GM10266 (cell line): ENCODE data around the gene POLD3.

Source experiments
- DNase-seq: peaks from one replicate; pipeline ENCODE4 v3.0.0; 2012; ENCODE audit errors: extremely low spot score
- CTCF ChIP-seq: IDR thresholded peaks from 2 replicates; pipeline ENCODE4 v1.5.1; 2012; ENCODE audit warnings: mild to moderate bottlenecking, low read depth; ENCODE audit not compliant: control insufficient read depth, insufficient read depth; ENCODE audit errors: missing control alignments

Gene POLD3

GRCh38 chr11:74627381-74627780, 35.0 kb downstream of the POLD3 start:
- no peak for TF ChIP-seq CTCF
- DNase-seq, result no peak

- no peak for TF ChIP-seq CTCF
- DNase-seq, result no peak
Observed at GRCh38 chr11:74630043-74630442, 37.7 kb downstream of the POLD3 start.

- TF ChIP-seq CTCF, result no peak
- no peak for DNase-seq
Observed at GRCh38 chr11:74633406-74634393, 41.3 kb downstream of the POLD3 start.

- no peak for DNase-seq
- no peak for TF ChIP-seq CTCF
Observed at GRCh38 chr11:74634537-74634936, 42.2 kb downstream of the POLD3 start.

GRCh38 chr11:74636630-74637184, 44.3 kb downstream of the POLD3 start:
- TF ChIP-seq CTCF, result no peak
- DNase-seq, result no peak

GRCh38 chr11:74637700-74638099, 45.3 kb downstream of the POLD3 start:
- DNase-seq, result no peak
- no peak for TF ChIP-seq CTCF

- TF ChIP-seq CTCF, result no peak
- no peak for DNase-seq
Observed at GRCh38 chr11:74638869-74639268, 46.5 kb downstream of the POLD3 start.
